BE2C (cell line): ENCODE results near the gene KIF5C.
"Not testable (repeated sequence)": the region's sequence is repeated elsewhere in the genome, so short reads cannot be mapped to it uniquely, and the experiment has no call there.

Source experiments
- DNase-seq: peaks from one replicate; pipeline ENCODE4 v3.0.0-alpha.2; 2020
- H3K27me3 ChIP-seq: fragments of 250-450 bp; sonication (Bioruptor Pico); 2 replicates; pipeline ENCODE4 v1.5.1; 2020; ENCODE audit warnings: mild to moderate bottlenecking
- H3K36me3 ChIP-seq: fragments of 250-450 bp; sonication (Bioruptor Pico); 2 replicates; pipeline ENCODE4 v1.5.1; 2020; ENCODE audit warnings: mild to moderate bottlenecking
- H3K4me1 ChIP-seq: fragments of 250-450 bp; sonication (Bioruptor Pico); 2 replicates; pipeline ENCODE4 v1.5.1; 2020
- H3K4me3 ChIP-seq: 2 replicates; pipeline ENCODE4 v1.5.1; 2011; ENCODE audit warnings: low read depth, low read length
- H3K9me3 ChIP-seq: fragments of 250-450 bp; sonication (Bioruptor Pico); 2 replicates; pipeline ENCODE4 v1.5.1; 2020
- CTCF ChIP-seq: IDR thresholded peaks from 2 replicates; pipeline ENCODE4 v1.5.1; 2012; ENCODE audit warnings: mild to moderate bottlenecking, low read depth, low read length

The KIF5C gene

GRCh38 chr2:148978706-148979105 lies 103.7 kb downstream of the KIF5C start:
- Histone ChIP-seq H3K4me3 (no peak overlapping the region), H3K9me3 (no peaks in the 10 kb centered on the region), H3K36me3 (peaks cover 6% of the 10 kb centered on the region; the same call in 1 of the 2 replicates), H3K27me3 (no peaks in the 10 kb centered on the region), H3K4me1 (no peaks in the 10 kb centered on the region)
- DNase-seq = no peak
- no peak for TF ChIP-seq CTCF

GRCh38 chr2:148979164-148979918 lies 104.3 kb downstream of the KIF5C start:
- H3K36me3 ChIP-seq = peaks cover 6% of the 10 kb centered on the region; the same call in 1 of the 2 replicates
- no peak for TF ChIP-seq CTCF
- no peak overlapping the region for H3K4me3 ChIP-seq
- no peaks in the 10 kb centered on the region for H3K27me3 ChIP-seq
- DNase-seq = no peak
- H3K9me3 ChIP-seq = no peaks in the 10 kb centered on the region
- H3K4me1 ChIP-seq = no peaks in the 10 kb centered on the region

GRCh38 chr2:148979919-148980277 lies 104.9 kb downstream of the KIF5C start:
- no peak for DNase-seq

GRCh38 chr2:148980496-148980895 lies 105.5 kb downstream of the KIF5C start:
- H3K4me3 ChIP-seq, H3K27me3 ChIP-seq, DNase-seq, H3K36me3 ChIP-seq, H3K9me3 ChIP-seq, H3K4me1 ChIP-seq: not testable (repeated sequence)

More at GRCh38 chr2:148979919-148980277, 104.9 kb downstream of the KIF5C start:
- Histone ChIP-seq H3K9me3 (no peaks in the 10 kb centered on the region), H3K27me3 (no peaks in the 10 kb centered on the region), H3K36me3 (peaks cover 6% of the 10 kb centered on the region; the same call in 1 of the 2 replicates), H3K4me3 (no peak overlapping the region), H3K4me1 (no peaks in the 10 kb centered on the region)
- no peak for TF ChIP-seq CTCF

GRCh38 chr2:148981324-148981723 lies 106.3 kb downstream of the KIF5C start:
- no peaks in the 10 kb centered on the region for H3K27me3 ChIP-seq
- H3K4me3 ChIP-seq = no peak overlapping the region
- no peaks in the 10 kb centered on the region for H3K9me3 ChIP-seq
- no peak for DNase-seq
- no peaks in the 10 kb centered on the region for H3K4me1 ChIP-seq
- TF ChIP-seq CTCF = no peak
- H3K36me3 ChIP-seq = peaks cover 6% of the 10 kb centered on the region; the same call in 1 of the 2 replicates

- DNase-seq = no peak
- Histone ChIP-seq H3K27me3 (no peaks in the 10 kb centered on the region), H3K9me3 (no peaks in the 10 kb centered on the region), H3K4me3 (no peak overlapping the region), H3K36me3 (peaks cover 6% of the 10 kb centered on the region; the same call in 1 of the 2 replicates), H3K4me1 (no peaks in the 10 kb centered on the region)
- TF ChIP-seq CTCF = no peak
Measured at GRCh38 chr2:148981781-148982180, 106.8 kb downstream of the KIF5C start.
